ENCODE data around the gene SIRPB2. TPM values are rescaled to one million over a fixed set of nuclear protein-coding genes. Genes with fewer than 3 reads are reported as not detected.

The SIRPB2 gene

DNA sequence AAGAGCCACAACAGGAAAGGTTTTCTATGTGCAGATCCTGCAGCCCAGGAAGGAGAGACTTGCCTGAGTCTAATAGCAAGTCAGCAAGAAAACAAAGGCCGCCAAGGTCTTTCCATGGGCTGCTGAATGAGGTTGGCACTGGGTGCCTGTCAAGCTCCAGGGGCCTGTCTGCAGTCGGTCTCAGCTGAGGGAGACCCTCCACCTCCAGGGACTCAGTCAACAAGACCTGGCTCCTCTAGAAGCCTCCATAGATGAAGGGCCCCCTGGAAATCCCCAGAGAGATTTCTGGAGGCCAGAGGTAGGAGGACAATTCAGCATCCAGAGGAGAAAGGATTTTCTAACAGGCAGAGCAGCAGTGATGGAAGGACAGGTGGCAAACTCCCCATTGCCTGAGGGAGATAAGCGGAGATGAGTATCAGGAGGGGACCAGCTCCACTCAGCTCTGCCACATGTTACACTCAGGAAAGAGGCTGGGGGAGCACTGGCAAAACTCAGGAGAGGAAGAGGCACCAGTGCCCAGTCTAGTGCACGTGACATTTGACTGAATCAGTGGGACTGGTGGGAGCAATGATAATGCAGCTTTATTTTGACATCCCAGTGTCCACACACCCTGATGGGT, 64.9 kb downstream of the SIRPB2 start:
- Histone ChIP-seq H2AK5ac (ENCODE audit: low read depth, low read length) (peak overlapping the region; percentile 36), H3K27me3 (ENCODE audit: control insufficient read depth in 3 of 3, insufficient read depth in 3 of 3, low read depth in 1 of 3, low read length in 3 of 3) (no peaks in the 10 kb centered on the region), H3K27ac (replicated peaks; ENCODE audit: low read length) (no peak overlapping the region), H3K4ac (ENCODE audit: low read length) (no peak overlapping the region), H2AFZ (ENCODE audit: low read length) (no peak overlapping the region), H3K36me3 (replicated peaks in 1 of 2; ENCODE audit: control insufficient read depth in 2 of 2, insufficient read depth in 2 of 2, low read length in 2 of 2) (no peaks in the 10 kb centered on the region), H3K14ac (ENCODE audit: low read length) (no peak overlapping the region), H2BK15ac (ENCODE audit: low read length) (no peak overlapping the region), H3K23ac (ENCODE audit: low read depth, low read length, poor library complexity) (no peak overlapping the region), H4K8ac (ENCODE audit: low read depth, low read length) (no peak overlapping the region), H3K79me1 (ENCODE audit: low read depth, low read length) (no peaks in the 10 kb centered on the region), H3K18ac (ENCODE audit: low read length) (no peak overlapping the region), H3K9ac (ENCODE audit: low read depth, low read length, poor library complexity) (no peak overlapping the region), H2BK12ac (ENCODE audit: low read length) (no peak overlapping the region), H2BK120ac (ENCODE audit: low read depth, low read length) (no peak overlapping the region), H2BK5ac (ENCODE audit: low read length) (no peak overlapping the region), H3K9me3 (replicated peaks in 1 of 2; ENCODE audit: control insufficient read depth in 2 of 2, insufficient read depth in 1 of 2, low read depth in 1 of 2, low read length in 2 of 2) (no peaks in the 10 kb centered on the region), H3K4me1 (ENCODE audit: control insufficient read depth in 2 of 2, insufficient read depth in 1 of 2, low read depth in 1 of 2, low read length in 2 of 2) (peaks cover 8 to 25% of the 10 kb centered on the region in 2 donors), H3K4me2 (ENCODE audit: insufficient read depth, low read length, poor library complexity, severe bottlenecking) (no peak overlapping the region), H4K91ac (ENCODE audit: low read depth, low read length, poor library complexity) (no peak overlapping the region), H3K4me3 (ENCODE audit: low read length in 2 of 2) (no peak overlapping the region)
- no CpG with 5 or more reads among the region's 4 CpGs for WGBS, 2 donors (ENCODE audit: extremely low coverage in 2 of 2, insufficient read length in 2 of 2, insufficient replicate concordance in 1 of 2)
- DNase-seq (ENCODE audit: low spot score): no peak

Small RNA genes lying within 50 kb of the gene (small RNA-seq; reads per million reads assigned to genes)
- not detected for gene RNU6-917P (ENCODE audit: insufficient read depth)
